OCI-LY1 (cell line): ENCODE results near the gene DCST2.

Experiments
- EZH2 ChIP-seq: fragments of 200-600 bp; sonication (generic), shearing (Covaris generic); IDR thresholded peaks from 2 replicates; pipeline ENCODE4 v1.8.0; 2017; ENCODE audit warnings: borderline replicate concordance, mixed run types, mild to moderate bottlenecking, antibody characterized with exemption, low read length, moderate library complexity, mixed read lengths
- TF ChIP-seq, protein P1 (sequence below): fragments of 200-600 bp; sonication (generic), shearing (Covaris generic); IDR thresholded peaks from 2 replicates; pipeline ENCODE4 v1.5.1; 2017; ENCODE audit warnings: mild to moderate bottlenecking, antibody characterized with exemption, low read length, moderate library complexity, mixed read lengths

DNA sequence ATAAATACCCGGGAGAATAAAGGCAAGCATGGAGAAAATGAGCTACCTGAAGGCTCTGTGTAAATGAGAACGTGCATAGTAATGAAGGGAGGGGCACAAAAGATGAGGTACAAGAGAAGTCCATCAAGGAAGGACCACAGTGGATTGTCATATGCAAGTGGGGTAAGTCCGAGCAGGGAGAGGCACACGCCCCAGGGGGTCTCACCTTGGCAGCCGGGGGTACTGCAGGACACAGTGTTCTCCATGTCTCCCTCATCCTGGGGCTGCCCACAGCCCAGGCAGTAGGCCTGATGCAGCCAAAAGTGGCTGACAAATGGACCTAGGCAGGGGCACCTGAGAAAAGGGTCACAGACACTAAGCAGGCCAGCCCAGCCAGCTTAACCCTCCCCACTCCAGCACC, 10.0 kb downstream of the DCST2 start:
- TF ChIP-seq, protein P1, sequence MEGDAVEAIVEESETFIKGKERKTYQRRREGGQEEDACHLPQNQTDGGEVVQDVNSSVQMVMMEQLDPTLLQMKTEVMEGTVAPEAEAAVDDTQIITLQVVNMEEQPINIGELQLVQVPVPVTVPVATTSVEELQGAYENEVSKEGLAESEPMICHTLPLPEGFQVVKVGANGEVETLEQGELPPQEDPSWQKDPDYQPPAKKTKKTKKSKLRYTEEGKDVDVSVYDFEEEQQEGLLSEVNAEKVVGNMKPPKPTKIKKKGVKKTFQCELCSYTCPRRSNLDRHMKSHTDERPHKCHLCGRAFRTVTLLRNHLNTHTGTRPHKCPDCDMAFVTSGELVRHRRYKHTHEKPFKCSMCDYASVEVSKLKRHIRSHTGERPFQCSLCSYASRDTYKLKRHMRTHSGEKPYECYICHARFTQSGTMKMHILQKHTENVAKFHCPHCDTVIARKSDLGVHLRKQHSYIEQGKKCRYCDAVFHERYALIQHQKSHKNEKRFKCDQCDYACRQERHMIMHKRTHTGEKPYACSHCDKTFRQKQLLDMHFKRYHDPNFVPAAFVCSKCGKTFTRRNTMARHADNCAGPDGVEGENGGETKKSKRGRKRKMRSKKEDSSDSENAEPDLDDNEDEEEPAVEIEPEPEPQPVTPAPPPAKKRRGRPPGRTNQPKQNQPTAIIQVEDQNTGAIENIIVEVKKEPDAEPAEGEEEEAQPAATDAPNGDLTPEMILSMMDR = no peak
- no peak for TF ChIP-seq EZH2
